ENCODE data around the gene TENM3. TPM values are rescaled to one million over a fixed set of nuclear protein-coding genes. Genes with fewer than 3 reads are reported as not detected.

The TENM3 gene
- polyA plus RNA-seq, 2 donors: 0.20 to 0.39 TPM

DNA sequence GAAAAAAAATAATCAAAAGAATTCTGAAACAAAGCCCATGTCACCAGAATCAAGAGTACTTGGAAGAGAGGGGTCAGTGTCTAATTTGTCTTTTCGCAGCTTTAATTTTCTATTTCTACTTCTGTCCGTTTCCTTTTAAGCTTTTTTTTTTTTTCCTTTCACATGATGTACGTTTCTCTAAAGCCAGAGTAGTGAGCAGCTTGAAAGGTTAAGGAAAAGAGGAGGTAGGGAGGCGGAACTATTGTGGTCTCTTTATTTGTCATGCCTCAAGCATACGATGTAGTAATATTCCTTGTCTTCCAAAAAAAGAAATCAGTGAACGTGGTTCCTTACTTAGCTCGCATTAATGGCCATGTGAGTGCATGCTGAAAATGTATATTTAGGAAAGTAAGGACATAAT lies 311.5 kb downstream of the TENM3 start:
- Histone ChIP-seq H3K9me3 (ENCODE audit: control insufficient read depth in 2 of 2, insufficient read depth in 1 of 2, low read depth in 1 of 2, low read length in 1 of 2) (no peaks in the 10 kb centered on the region), H3K36me3 (ENCODE audit: control insufficient read depth in 2 of 2, insufficient read depth in 2 of 2, low read length in 1 of 2) (no peaks in the 10 kb centered on the region), H3K27ac (ENCODE audit: low read depth in 2 of 2, low read length in 1 of 2) (no peak overlapping the region), H3K4me1 (ENCODE audit: control insufficient read depth in 2 of 2, insufficient read depth in 2 of 2, low read length in 1 of 2) (no peaks in the 10 kb centered on the region), H3K4me3 (ENCODE audit: low read depth in 1 of 2, low read length in 2 of 2) (no peak overlapping the region), H3K27me3 (ENCODE audit: control insufficient read depth in 1 of 2, insufficient read depth in 2 of 2, low read length in 2 of 2) (no peaks in the 10 kb centered on the region)
- 47 to 53% methylated on average over 7 of the region's 7 CpGs for WGBS, 2 donors

DNA sequence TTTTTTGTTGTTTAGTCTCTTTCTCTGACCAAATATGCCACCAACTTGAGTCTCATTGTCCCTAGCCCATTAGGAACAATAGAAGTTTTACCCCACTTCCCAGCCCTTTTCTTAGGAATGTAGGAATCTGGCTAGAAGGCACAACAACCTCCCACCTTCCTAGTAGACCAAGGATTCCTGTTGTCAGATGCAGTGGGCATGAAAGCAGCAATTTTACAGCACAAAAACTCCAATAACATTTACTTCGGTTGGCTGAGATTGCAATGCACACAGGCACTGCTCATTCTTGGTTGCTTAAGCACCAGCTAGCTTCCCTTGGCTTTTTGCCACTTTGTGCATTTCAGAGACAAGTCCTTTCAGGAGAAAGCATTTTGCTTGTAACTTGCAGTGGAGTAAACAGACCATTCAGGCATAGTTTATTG lies 312.8 kb downstream of the TENM3 start:
- Histone ChIP-seq H3K9me3 (ENCODE audit: control insufficient read depth in 2 of 2, insufficient read depth in 1 of 2, low read depth in 1 of 2, low read length in 1 of 2) (no peaks in the 10 kb centered on the region), H3K4me1 (ENCODE audit: control insufficient read depth in 2 of 2, insufficient read depth in 2 of 2, low read length in 1 of 2) (no peaks in the 10 kb centered on the region), H3K27ac (ENCODE audit: low read depth in 2 of 2, low read length in 1 of 2) (no peak overlapping the region), H3K27me3 (ENCODE audit: control insufficient read depth in 1 of 2, insufficient read depth in 2 of 2, low read length in 2 of 2) (no peaks in the 10 kb centered on the region), H3K36me3 (ENCODE audit: control insufficient read depth in 2 of 2, insufficient read depth in 2 of 2, low read length in 1 of 2) (no peaks in the 10 kb centered on the region), H3K4me3 (ENCODE audit: low read depth in 1 of 2, low read length in 2 of 2) (no peak overlapping the region)
- WGBS, 2 donors: 39 to 44% methylated on average over 1 of the region's 1 CpG

DNA sequence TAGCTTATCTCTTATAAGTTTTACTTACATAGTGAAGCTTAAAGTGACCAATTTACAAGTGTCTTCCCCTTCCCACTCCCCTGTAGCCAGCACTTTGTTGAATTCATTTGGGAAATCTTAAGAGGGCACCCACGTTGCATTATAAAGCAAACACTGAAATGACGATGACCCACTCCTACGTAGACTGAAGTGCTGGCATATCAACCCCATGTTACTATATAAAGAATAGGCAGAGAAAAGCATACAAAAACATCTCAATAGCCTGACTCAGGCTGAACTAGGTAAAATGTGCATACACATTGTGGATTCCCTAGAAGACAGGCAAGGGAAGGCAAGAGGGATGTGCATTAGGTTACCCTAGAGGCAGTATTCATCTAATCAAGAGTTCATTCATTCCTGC lies 313.4 kb downstream of the TENM3 start:
- H3K36me3 ChIP-seq (ENCODE audit: control insufficient read depth in 2 of 2, insufficient read depth in 2 of 2, low read length in 1 of 2): no peaks in the 10 kb centered on the region

DNA sequence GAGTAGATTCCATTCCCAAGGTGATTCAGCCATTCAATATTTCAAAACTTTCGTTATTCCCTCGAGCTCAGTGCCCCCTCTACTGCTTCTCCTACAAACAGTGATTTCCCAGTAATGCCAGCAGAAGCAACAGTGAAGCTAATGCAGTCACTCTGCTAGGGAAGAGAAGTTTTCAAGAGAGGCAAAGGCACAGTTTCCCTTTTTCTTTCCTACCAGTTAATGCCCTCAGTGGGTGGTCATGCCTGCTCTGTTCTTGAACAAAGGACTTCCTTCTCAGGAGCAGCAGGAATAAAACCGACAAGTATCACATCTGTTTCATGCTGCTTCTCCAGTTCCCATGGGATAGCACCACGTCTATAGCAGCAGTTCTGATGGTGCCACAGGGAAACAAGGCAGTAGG lies 317.2 kb downstream of the TENM3 start:
- H3K27ac ChIP-seq (ENCODE audit: low read depth in 2 of 2, low read length in 1 of 2): no peak overlapping the region
- H3K36me3 ChIP-seq (ENCODE audit: control insufficient read depth in 2 of 2, insufficient read depth in 2 of 2, low read length in 1 of 2): no peaks in the 10 kb centered on the region
- no peak overlapping the region for H3K4me3 ChIP-seq (ENCODE audit: low read depth in 1 of 2, low read length in 2 of 2)
- H3K27me3 ChIP-seq (ENCODE audit: control insufficient read depth in 1 of 2, insufficient read depth in 2 of 2, low read length in 2 of 2): no peaks in the 10 kb centered on the region
- 59 to 64% methylated on average over 4 of the region's 4 CpGs for WGBS, 2 donors
- H3K9me3 ChIP-seq (ENCODE audit: control insufficient read depth in 2 of 2, insufficient read depth in 1 of 2, low read depth in 1 of 2, low read length in 1 of 2): no peaks in the 10 kb centered on the region
- no peaks in the 10 kb centered on the region for H3K4me1 ChIP-seq (ENCODE audit: control insufficient read depth in 2 of 2, insufficient read depth in 2 of 2, low read length in 1 of 2)

More for the DNA sequence above, 313.4 kb downstream of the TENM3 start:
- no peak overlapping the region for H3K27ac ChIP-seq (ENCODE audit: low read depth in 2 of 2, low read length in 1 of 2)
- no peaks in the 10 kb centered on the region for H3K27me3 ChIP-seq (ENCODE audit: control insufficient read depth in 1 of 2, insufficient read depth in 2 of 2, low read length in 2 of 2)
- H3K4me1 ChIP-seq (ENCODE audit: control insufficient read depth in 2 of 2, insufficient read depth in 2 of 2, low read length in 1 of 2): no peaks in the 10 kb centered on the region
- no peaks in the 10 kb centered on the region for H3K9me3 ChIP-seq (ENCODE audit: control insufficient read depth in 2 of 2, insufficient read depth in 1 of 2, low read depth in 1 of 2, low read length in 1 of 2)
- H3K4me3 ChIP-seq (ENCODE audit: low read depth in 1 of 2, low read length in 2 of 2): no peak overlapping the region
- WGBS, 2 donors: 57 to 70% methylated on average over 3 of the region's 3 CpGs

DNA sequence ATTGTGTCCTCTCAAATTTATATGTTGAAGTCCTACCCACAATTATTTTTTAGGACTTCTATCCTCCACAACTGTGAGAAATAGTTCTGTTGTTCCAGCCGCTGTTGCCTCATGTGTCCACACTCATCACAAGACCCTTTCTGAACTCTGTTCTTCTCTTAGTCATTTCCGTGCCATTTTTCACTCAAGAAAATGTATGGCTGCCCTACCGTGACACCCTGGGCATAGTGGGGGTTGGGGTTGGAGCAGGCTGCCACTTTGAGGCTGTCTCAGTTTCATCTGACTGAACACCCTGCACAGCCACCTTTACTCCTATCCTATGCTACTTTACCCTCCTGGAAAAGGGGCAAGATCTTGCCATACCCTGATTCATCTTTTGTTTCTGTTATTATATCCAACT lies 319.1 kb downstream of the TENM3 start:
- H3K27ac ChIP-seq (ENCODE audit: low read depth in 2 of 2, low read length in 1 of 2): no peak overlapping the region
- H3K4me3 ChIP-seq (ENCODE audit: low read depth in 1 of 2, low read length in 2 of 2): no peak overlapping the region
- WGBS, 2 donors: 87 to 88% methylated on average over 3 of the region's 3 CpGs
- no peaks in the 10 kb centered on the region for H3K4me1 ChIP-seq (ENCODE audit: control insufficient read depth in 2 of 2, insufficient read depth in 2 of 2, low read length in 1 of 2)
- no peaks in the 10 kb centered on the region for H3K9me3 ChIP-seq (ENCODE audit: control insufficient read depth in 2 of 2, insufficient read depth in 1 of 2, low read depth in 1 of 2, low read length in 1 of 2)
- H3K27me3 ChIP-seq (ENCODE audit: control insufficient read depth in 1 of 2, insufficient read depth in 2 of 2, low read length in 2 of 2): no peaks in the 10 kb centered on the region
- H3K36me3 ChIP-seq (ENCODE audit: control insufficient read depth in 2 of 2, insufficient read depth in 2 of 2, low read length in 1 of 2): no peaks in the 10 kb centered on the region

DNA sequence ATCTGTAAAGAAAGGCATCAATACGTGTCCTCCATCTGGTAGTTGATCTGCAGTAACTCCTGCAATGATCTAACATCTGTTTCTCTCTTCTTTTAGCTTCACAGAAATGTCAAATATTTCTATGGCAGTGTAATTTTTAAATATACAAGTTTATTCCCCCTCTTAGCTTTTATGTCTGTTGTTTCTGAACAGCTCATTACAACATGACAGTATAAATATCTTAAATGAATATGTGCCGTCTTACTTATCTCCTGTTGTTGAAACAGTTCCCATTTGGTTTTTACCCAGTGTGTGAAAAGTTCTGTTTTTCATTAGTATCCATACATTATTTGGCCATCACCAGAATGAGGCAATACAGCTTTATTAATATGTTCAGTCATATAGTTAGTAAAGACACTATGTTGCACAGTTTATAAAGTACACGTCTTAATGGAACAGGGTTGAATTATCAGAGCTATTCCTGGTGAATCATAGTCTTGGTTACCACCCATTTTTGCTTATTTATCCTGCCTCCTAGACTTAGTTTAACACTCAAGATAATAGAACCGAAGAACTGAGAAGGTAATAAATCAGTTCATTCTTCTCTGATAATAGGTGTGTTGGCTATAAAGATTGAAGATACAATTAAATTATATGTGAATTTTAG lies 321.6 kb downstream of the TENM3 start:
- H3K4me1 ChIP-seq (ENCODE audit: control insufficient read depth in 2 of 2, insufficient read depth in 2 of 2, low read length in 1 of 2): no peaks in the 10 kb centered on the region
- 72 to 75% methylated on average over 4 of the region's 4 CpGs for WGBS, 2 donors
- no peaks in the 10 kb centered on the region for H3K27me3 ChIP-seq (ENCODE audit: control insufficient read depth in 1 of 2, insufficient read depth in 2 of 2, low read length in 2 of 2)
- no peak overlapping the region for H3K27ac ChIP-seq (ENCODE audit: low read depth in 2 of 2, low read length in 1 of 2)
- H3K4me3 ChIP-seq (ENCODE audit: low read depth in 1 of 2, low read length in 2 of 2): no peak overlapping the region
- H3K9me3 ChIP-seq (ENCODE audit: control insufficient read depth in 2 of 2, insufficient read depth in 1 of 2, low read depth in 1 of 2, low read length in 1 of 2): no peaks in the 10 kb centered on the region
- no peaks in the 10 kb centered on the region for H3K36me3 ChIP-seq (ENCODE audit: control insufficient read depth in 2 of 2, insufficient read depth in 2 of 2, low read length in 1 of 2)

DNA sequence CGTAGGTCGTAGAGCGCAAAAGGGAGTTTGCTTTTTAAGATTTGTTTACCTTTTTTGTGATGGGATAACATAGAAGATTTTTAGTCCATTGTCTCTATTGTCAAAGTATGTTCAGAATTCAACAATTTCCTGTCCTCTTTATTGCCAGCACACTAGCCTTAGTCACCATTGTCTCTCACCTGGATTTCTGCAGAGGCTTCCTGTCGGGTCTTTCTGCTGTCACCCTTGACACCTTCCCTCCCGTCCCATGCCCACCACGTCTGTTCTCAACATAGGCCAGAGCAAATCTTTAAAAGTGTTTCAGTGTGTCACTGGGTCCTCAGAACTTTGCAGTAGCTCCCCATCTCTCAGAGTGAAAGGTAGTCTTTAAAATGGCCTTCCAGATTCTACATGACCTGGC lies 323.9 kb downstream of the TENM3 start:
- no peaks in the 10 kb centered on the region for H3K9me3 ChIP-seq (ENCODE audit: control insufficient read depth in 2 of 2, insufficient read depth in 1 of 2, low read depth in 1 of 2, low read length in 1 of 2)

DNA sequence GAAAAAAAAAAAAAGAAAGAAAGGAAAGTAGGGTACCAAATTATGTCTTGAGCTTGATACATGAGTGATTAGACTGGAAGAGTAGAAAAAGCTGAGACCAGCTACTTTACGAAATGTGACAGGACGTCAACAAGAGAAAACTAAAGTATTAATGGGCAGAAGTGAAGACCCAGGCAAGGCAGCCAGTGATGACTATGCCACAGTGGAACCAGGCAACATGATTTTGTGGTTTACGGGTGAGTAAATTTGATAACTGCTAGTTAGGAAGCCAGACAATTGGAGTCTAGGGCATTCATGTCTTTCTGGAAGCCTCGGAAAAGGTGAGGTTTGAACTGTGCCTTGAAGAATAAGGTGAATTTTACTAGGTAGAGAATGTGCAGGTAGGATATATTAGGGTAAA lies 326.4 kb downstream of the TENM3 start:
- 91 to 92% methylated on average over 4 of the region's 4 CpGs for WGBS, 2 donors
- Histone ChIP-seq H3K9me3 (ENCODE audit: control insufficient read depth in 2 of 2, insufficient read depth in 1 of 2, low read depth in 1 of 2, low read length in 1 of 2) (no peaks in the 10 kb centered on the region), H3K4me1 (ENCODE audit: control insufficient read depth in 2 of 2, insufficient read depth in 2 of 2, low read length in 1 of 2) (no peaks in the 10 kb centered on the region), H3K36me3 (ENCODE audit: control insufficient read depth in 2 of 2, insufficient read depth in 2 of 2, low read length in 1 of 2) (no peaks in the 10 kb centered on the region), H3K27me3 (ENCODE audit: control insufficient read depth in 1 of 2, insufficient read depth in 2 of 2, low read length in 2 of 2) (no peaks in the 10 kb centered on the region), H3K27ac (ENCODE audit: low read depth in 2 of 2, low read length in 1 of 2) (no peak overlapping the region), H3K4me3 (ENCODE audit: low read depth in 1 of 2, low read length in 2 of 2) (no peak overlapping the region)

More for the DNA sequence above, 323.9 kb downstream of the TENM3 start:
- Histone ChIP-seq H3K27ac (ENCODE audit: low read depth in 2 of 2, low read length in 1 of 2) (no peak overlapping the region), H3K4me1 (ENCODE audit: control insufficient read depth in 2 of 2, insufficient read depth in 2 of 2, low read length in 1 of 2) (no peaks in the 10 kb centered on the region), H3K27me3 (ENCODE audit: control insufficient read depth in 1 of 2, insufficient read depth in 2 of 2, low read length in 2 of 2) (no peaks in the 10 kb centered on the region), H3K36me3 (ENCODE audit: control insufficient read depth in 2 of 2, insufficient read depth in 2 of 2, low read length in 1 of 2) (no peaks in the 10 kb centered on the region), H3K4me3 (ENCODE audit: low read depth in 1 of 2, low read length in 2 of 2) (no peak overlapping the region)
- WGBS, 2 donors: 79 to 80% methylated on average over 6 of the region's 6 CpGs

DNA sequence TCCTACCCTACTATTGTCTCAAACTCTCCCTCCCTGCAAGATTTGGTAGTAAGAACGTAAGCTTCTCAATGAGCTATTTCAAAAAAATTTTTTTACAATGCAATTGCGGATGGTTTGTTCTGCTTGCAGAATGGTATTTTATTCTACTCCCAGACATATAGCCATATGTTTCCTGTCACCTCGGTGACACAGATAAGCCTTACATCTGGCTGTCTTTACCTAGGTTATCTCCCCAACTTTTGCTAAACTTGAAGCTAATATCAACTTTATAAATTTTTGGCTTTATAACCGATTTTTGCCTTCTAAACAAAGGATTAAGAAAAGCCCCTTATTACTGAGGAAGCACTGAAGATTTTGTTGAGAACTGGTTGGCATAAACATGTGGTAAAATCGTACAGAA lies 331.5 kb downstream of the TENM3 start:
- 62 to 66% methylated on average over 5 of the region's 5 CpGs for WGBS, 2 donors
- no peak overlapping the region for H3K4me3 ChIP-seq (ENCODE audit: low read depth in 1 of 2, low read length in 2 of 2)
- no peaks in the 10 kb centered on the region for H3K36me3 ChIP-seq (ENCODE audit: control insufficient read depth in 2 of 2, insufficient read depth in 2 of 2, low read length in 1 of 2)
- no peaks in the 10 kb centered on the region for H3K9me3 ChIP-seq (ENCODE audit: control insufficient read depth in 2 of 2, insufficient read depth in 1 of 2, low read depth in 1 of 2, low read length in 1 of 2)
- H3K4me1 ChIP-seq (ENCODE audit: control insufficient read depth in 2 of 2, insufficient read depth in 2 of 2, low read length in 1 of 2): no peaks in the 10 kb centered on the region
- no peaks in the 10 kb centered on the region for H3K27me3 ChIP-seq (ENCODE audit: control insufficient read depth in 1 of 2, insufficient read depth in 2 of 2, low read length in 2 of 2)
- no peak overlapping the region for H3K27ac ChIP-seq (ENCODE audit: low read depth in 2 of 2, low read length in 1 of 2)

DNA sequence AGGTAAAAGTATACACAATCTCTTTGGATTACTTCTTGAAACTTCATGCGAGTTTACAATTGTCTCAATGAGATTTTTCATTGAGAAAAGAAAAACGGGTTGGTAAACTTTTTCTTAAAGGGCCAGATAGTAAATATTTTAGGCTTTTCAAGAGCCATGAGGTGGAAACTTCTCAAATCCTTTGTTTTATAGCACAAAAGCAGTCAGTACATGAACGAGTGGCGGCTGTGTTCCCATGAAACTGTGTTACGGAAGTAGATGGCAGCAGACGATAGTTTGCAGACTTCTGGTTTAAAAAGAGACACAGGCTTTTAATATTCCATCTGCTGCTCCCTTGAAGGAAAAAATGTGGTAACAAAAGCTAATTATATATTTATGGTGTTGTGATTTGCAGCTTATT lies 332.0 kb downstream of the TENM3 start:
- Histone ChIP-seq H3K36me3 (ENCODE audit: control insufficient read depth in 2 of 2, insufficient read depth in 2 of 2, low read length in 1 of 2) (no peaks in the 10 kb centered on the region), H3K4me1 (ENCODE audit: control insufficient read depth in 2 of 2, insufficient read depth in 2 of 2, low read length in 1 of 2) (no peaks in the 10 kb centered on the region), H3K27me3 (ENCODE audit: control insufficient read depth in 1 of 2, insufficient read depth in 2 of 2, low read length in 2 of 2) (no peaks in the 10 kb centered on the region), H3K4me3 (ENCODE audit: low read depth in 1 of 2, low read length in 2 of 2) (no peak overlapping the region), H3K27ac (ENCODE audit: low read depth in 2 of 2, low read length in 1 of 2) (no peak overlapping the region), H3K9me3 (ENCODE audit: control insufficient read depth in 2 of 2, insufficient read depth in 1 of 2, low read depth in 1 of 2, low read length in 1 of 2) (no peaks in the 10 kb centered on the region)
- 43 to 45% methylated on average over 6 of the region's 6 CpGs for WGBS, 2 donors
